K562 treated with DMSO at 1 percent for 12 hours (cell line): ENCODE results near the gene NEURL3. TPM values are rescaled to one million over a fixed set of nuclear protein-coding genes. Genes with fewer than 3 reads are reported as not detected.

Experiments used
- total RNA-seq: library from RNA; unstranded; fragments of 300-600 nt; gene quantifications from 2 replicates; pipeline ENCODE4 v1.2.3, GENCODE V29; 2022; ENCODE audit not compliant: insufficient read depth

Gene NEURL3, protein sequence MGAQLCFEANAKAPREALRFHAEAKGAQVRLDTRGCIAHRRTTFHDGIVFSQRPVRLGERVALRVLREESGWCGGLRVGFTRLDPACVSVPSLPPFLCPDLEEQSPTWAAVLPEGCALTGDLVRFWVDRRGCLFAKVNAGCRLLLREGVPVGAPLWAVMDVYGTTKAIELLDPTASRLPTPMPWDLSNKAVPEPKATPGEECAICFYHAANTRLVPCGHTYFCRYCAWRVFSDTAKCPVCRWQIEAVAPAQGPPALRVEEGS
- total RNA-seq, result not detected in 2 replicates

DNA sequence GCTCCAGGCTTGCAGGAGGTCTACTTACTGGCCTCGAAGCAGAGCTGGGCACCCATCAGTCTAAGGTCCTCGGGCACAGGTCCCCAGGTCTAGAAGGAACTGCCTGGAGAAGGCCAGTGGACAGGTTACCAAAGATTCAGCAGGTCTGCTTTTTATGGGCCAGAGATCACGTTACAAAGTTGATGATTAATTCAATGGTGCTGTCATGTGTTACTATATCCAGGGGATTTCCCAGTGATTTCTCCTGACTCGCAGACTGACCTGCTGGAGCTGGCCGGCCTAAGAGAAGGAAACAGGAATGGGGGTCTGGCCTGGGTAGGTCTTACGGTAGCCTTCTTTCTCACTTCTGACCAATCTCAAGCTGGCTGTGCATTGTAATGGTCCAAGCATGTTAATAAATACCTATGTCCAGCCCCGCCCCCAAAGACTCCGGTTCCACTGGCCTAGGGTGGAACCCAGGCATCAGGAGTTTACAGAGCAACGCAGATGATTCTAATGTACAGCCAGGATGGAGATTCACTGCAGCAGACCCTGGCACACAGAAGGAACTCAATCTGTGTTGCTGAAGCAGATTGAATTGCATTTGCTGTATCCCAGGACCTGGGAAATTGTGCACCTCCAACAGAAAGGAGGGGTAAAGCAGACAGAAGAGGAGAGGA is at the start of gene NEURL3:
NEURL3 (minus strand) TSS at position 127 of the 659 bp plus-strand sequence; CDS start at position 56, 71 bp downstream.

DNA sequence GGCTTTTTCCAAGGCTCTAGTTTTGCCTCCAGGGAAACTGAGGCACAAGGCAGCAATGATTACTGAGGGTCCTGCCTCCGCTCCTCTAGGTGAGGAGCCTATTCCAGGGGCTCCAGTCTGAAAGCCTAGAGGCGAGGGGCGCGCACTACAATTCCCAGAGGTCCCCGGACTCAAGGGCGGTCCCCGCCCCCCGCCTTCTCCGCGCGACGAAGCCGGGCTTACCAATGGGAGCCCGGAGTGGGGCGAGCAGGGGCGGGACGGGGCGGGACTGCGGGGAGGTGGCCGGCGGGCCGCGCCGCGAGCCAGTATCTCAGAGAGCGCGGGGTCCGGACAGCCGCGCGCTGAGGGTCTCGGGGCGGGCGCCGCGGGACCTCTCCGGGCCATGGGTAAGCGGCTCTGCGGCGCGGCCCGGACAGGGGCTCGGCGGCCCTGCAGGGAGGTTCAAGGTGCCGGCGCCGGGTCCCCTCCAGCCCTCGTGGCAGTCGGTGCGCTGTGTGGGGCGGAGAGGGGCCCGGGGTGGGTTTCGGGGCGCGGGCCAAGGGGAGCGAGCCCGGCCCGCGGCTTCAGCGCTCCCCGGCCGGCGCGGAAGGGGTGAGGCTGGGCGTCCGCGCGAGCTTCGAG is 31.4 kb upstream of the NEURL3 start, which contains the start of gene ARID5A:
ARID5A (plus strand) TSS at position 308 of the 621 bp plus-strand sequence; CDS start at position 383, 75 bp downstream.

Other genes starting within 250 kb of the NEURL3 start
- 14.7 and 33.1 TPM in 2 replicates for gene TMEM127, start 239.4 kb downstream of the NEURL3 start, total RNA-seq
- 62.3 and 104 TPM in 2 replicates for gene CIAO1, start 239.1 kb downstream of the NEURL3 start, total RNA-seq
- 112 and 218 TPM in 2 replicates for gene SNRNP200, start 199.8 kb downstream of the NEURL3 start, total RNA-seq
- 2.5 and 3.7 TPM in 2 replicates for gene ITPRIPL1, start 180.0 kb downstream of the NEURL3 start, total RNA-seq
- 50.6 and 69.9 TPM in 2 replicates for gene NCAPH, start 169.6 kb downstream of the NEURL3 start, total RNA-seq
- 15.2 and 16.8 TPM in 2 replicates for gene ARID5A, start 31.4 kb upstream of the NEURL3 start, total RNA-seq
- gene KANSL3, start 133.0 kb upstream of the NEURL3 start, total RNA-seq, result 16.3 and 44.5 TPM in 2 replicates
- gene FER1L5, start 137.4 kb upstream of the NEURL3 start, total RNA-seq, result not detected in 2 replicates
- 16.4 and 22.7 TPM in 2 replicates for gene LMAN2L, start 234.7 kb upstream of the NEURL3 start, total RNA-seq